Caco-2 (cell line): ENCODE results near the gene FUT9. TPM values are rescaled to one million over a fixed set of nuclear protein-coding genes. Genes with fewer than 3 reads are reported as not detected.

Source experiments
- BruUV-seq: library from RNA; stranded (reverse); fragments of 400-500 nt; replicated peaks from 2 replicates; lab custom pipeline; 2021; lab: Mats Ljungman, UMichigan
- CTCF ChIA-PET: fragments of 300-600 bp; sonication (Branson Sonifier 250); formaldehyde crosslinking; loops from one replicate; lab custom pipeline; 2022; ENCODE audit warnings: antibody characterized with exemption; lab: Charles Lee
- POLR2A ChIA-PET: fragments of 300-600 bp; sonication (Branson Sonifier 250); formaldehyde crosslinking; loops from one replicate; lab custom pipeline; 2022; ENCODE audit warnings: antibody characterized with exemption; lab: Charles Lee
- DNase-seq, 2 experiments: peaks; one replicate each; pipeline versions ENCODE4 v3.0.0 to v3.0.0-alpha.2; 2020 to 2022
- H3K27me3 ChIP-seq: replicated peaks from 2 replicates; pipeline ENCODE4 v1.6.0; 2011; ENCODE audit warnings: low read length; ENCODE audit not compliant: control insufficient read depth, insufficient read depth
- H3K36me3 ChIP-seq: 2 replicates; pipeline ENCODE4 v1.5.1; 2011; ENCODE audit warnings: low read length; ENCODE audit not compliant: control insufficient read depth, insufficient read depth
- H3K4me1 ChIP-seq: fragments of 250-450 bp; sonication (Bioruptor Pico); 2 replicates; pipeline ENCODE4 v1.5.1; 2020; ENCODE audit warnings: mild to moderate bottlenecking
- H3K4me3 ChIP-seq: 2 replicates; pipeline ENCODE4 v1.5.1; 2011; ENCODE audit warnings: low read depth, mild to moderate bottlenecking, control low read depth, low read length
- H3K9me3 ChIP-seq: fragments of 250-450 bp; sonication (Bioruptor Pico); 2 replicates; pipeline ENCODE4 v1.5.1; 2020; ENCODE audit warnings: mild to moderate bottlenecking, moderate library complexity
- H3K27ac Mint-ChIP-seq: one replicate; pipeline ENCODE4 v1.8.0; 2022; ENCODE audit warnings: mixed read lengths; ENCODE audit not compliant: unreplicated experiment
- H3K27me3 Mint-ChIP-seq: one replicate; pipeline ENCODE4 v1.8.0; 2022; ENCODE audit warnings: mixed read lengths; ENCODE audit not compliant: insufficient read depth, unreplicated experiment
- H3K36me3 Mint-ChIP-seq: one replicate; pipeline ENCODE4 v1.8.0; 2022; ENCODE audit warnings: mild to moderate bottlenecking, mixed read lengths; ENCODE audit not compliant: insufficient read depth, unreplicated experiment
- H3K4me1 Mint-ChIP-seq: one replicate; pipeline ENCODE4 v1.8.0; 2022; ENCODE audit warnings: low read depth, mixed read lengths; ENCODE audit not compliant: unreplicated experiment
- H3K4me3 Mint-ChIP-seq: one replicate; pipeline ENCODE4 v1.8.0; 2022; ENCODE audit warnings: mild to moderate bottlenecking, moderate library complexity, mixed read lengths; ENCODE audit not compliant: unreplicated experiment
- H3K9me3 Mint-ChIP-seq: one replicate; pipeline ENCODE4 v1.8.0; 2022; ENCODE audit warnings: mixed read lengths; ENCODE audit not compliant: unreplicated experiment
- intact Hi-C: fragments of 100-400 bp; cut with micrococcal nuclease; formaldehyde crosslinking; loops from one replicate; pipeline ENCODE4 v1.10.0; 2022; ENCODE audit not compliant: unreplicated experiment
- total RNA-seq: library from RNA; stranded (reverse); gene quantifications from 2 replicates; pipeline ENCODE4 v1.2.3, GENCODE V29; 2022
- TF ChIP-seq, protein P1 (sequence below), 2 experiments: fragments of 200-600 bp in 1 of 2; IDR thresholded peaks; 1 replicate in 1 of 2; 2 replicates in 1 of 2; pipeline versions ENCODE4 v1.5.1 to v1.8.0; 2011 to 2022; ENCODE audit warnings: antibody characterized with exemption in 1 of 2, control low read depth in 1 of 2, inconsistent platforms in 1 of 2, low read depth in 1 of 2, low read length in 1 of 2, mild to moderate bottlenecking in 1 of 2, moderate library complexity in 1 of 2; ENCODE audit not compliant: insufficient read depth in 1 of 2, severe bottlenecking in 1 of 2, unreplicated experiment in 1 of 2

The FUT9 gene
- total RNA-seq, 1 experiment from 2014 or later: 0.11 TPM

DNA sequence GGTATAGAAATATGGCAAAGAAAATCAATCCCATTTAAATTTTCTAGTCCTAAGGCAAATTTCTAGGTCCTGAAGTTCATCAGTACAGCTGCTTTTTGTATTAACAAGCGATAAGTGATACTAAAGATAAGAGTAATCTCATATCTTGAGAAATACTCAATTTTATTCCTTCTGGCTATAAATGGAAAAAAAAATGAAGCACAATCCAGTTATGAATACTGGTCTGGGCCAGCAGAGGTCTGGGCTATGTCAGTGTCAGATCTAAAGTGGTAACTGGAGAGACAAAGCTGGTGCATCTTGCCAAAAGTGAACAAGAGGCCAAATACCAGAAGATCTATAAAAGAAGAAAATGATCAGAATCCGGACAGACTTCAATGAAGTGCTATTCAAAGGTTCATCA is 126.4 kb downstream of the FUT9 start:
- no peak overlapping the region for H3K27ac Mint-ChIP-seq
- CTCF ChIA-PET: no interaction called here
- H3K27me3 Mint-ChIP-seq: no peaks in the 10 kb centered on the region

DNA sequence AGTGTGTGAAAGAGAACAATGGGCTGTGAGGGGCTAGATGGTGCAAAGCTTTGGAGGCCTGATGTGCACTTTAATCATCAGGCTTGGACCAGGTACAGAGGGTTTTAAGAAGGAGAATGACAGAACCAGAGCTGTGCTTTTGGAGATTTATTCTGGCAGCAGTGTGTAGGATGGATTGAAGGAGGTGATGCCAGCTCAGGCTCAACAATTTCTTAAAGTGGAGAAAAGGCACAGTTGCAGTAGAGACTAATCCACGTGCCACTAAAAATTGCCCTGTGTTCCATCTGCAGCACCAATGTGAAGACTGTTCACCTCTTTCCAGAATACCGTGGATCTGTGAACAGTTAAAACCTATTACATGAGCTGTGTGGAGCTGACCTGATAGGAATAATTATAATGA is 134.7 kb downstream of the FUT9 start:
- Histone ChIP-seq H3K9me3 (no peaks in the 10 kb centered on the region), H3K27me3 (no peaks in the 10 kb centered on the region), H3K4me3 (no peak overlapping the region), H3K4me1 (no peaks in the 10 kb centered on the region), H3K36me3 (no peaks in the 10 kb centered on the region)
- no TSS peak for BruUV-seq
- no peaks in the 10 kb centered on the region for H3K36me3 Mint-ChIP-seq
- ChIA-PET CTCF (no interaction called here), POLR2A (interaction anchor here (0.6 kb wide), 1 partner anchor 354 kb away, joined by 3 read pairs; no protein-coding TSS in a partner anchor)
- no peaks in the 10 kb centered on the region for H3K4me1 Mint-ChIP-seq
- TF ChIP-seq, protein P1, sequence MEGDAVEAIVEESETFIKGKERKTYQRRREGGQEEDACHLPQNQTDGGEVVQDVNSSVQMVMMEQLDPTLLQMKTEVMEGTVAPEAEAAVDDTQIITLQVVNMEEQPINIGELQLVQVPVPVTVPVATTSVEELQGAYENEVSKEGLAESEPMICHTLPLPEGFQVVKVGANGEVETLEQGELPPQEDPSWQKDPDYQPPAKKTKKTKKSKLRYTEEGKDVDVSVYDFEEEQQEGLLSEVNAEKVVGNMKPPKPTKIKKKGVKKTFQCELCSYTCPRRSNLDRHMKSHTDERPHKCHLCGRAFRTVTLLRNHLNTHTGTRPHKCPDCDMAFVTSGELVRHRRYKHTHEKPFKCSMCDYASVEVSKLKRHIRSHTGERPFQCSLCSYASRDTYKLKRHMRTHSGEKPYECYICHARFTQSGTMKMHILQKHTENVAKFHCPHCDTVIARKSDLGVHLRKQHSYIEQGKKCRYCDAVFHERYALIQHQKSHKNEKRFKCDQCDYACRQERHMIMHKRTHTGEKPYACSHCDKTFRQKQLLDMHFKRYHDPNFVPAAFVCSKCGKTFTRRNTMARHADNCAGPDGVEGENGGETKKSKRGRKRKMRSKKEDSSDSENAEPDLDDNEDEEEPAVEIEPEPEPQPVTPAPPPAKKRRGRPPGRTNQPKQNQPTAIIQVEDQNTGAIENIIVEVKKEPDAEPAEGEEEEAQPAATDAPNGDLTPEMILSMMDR (IDR thresholded peaks at IDR 0.05; ENCODE audit: insufficient read depth in 1 of 2, low read depth in 1 of 2, low read length in 1 of 2, severe bottlenecking in 1 of 2, unreplicated experiment in 1 of 2): no peak
- H3K27ac Mint-ChIP-seq: no peak overlapping the region
- no peaks in the 10 kb centered on the region for H3K9me3 Mint-ChIP-seq
- no peak overlapping the region for H3K4me3 Mint-ChIP-seq
- intact Hi-C loops: no loop called here
- H3K27me3 Mint-ChIP-seq: no peaks in the 10 kb centered on the region
- DNase-seq: no peak

More for the DNA sequence above, 126.4 kb downstream of the FUT9 start:
- TF ChIP-seq, protein P1 (IDR thresholded peaks at IDR 0.05; ENCODE audit: insufficient read depth in 1 of 2, low read depth in 1 of 2, low read length in 1 of 2, severe bottlenecking in 1 of 2, unreplicated experiment in 1 of 2): no peak
- peaks cover 14% of the 10 kb centered on the region for H3K9me3 Mint-ChIP-seq
- peaks cover 5% of the 10 kb centered on the region for H3K36me3 Mint-ChIP-seq
- H3K36me3 ChIP-seq: no peaks in the 10 kb centered on the region
- POLR2A ChIA-PET: no interaction called here
- peaks cover 4% of the 10 kb centered on the region; the same call in 1 of the 2 replicates for H3K4me1 ChIP-seq
- H3K4me3 ChIP-seq: no peak overlapping the region
- no TSS peak for BruUV-seq
- H3K4me1 Mint-ChIP-seq: peaks cover 7% of the 10 kb centered on the region
- no peak overlapping the region for H3K4me3 Mint-ChIP-seq
- no peak for DNase-seq
- no peaks in the 10 kb centered on the region for H3K9me3 ChIP-seq
- intact Hi-C loops: no loop called here
- H3K27me3 ChIP-seq: no peaks in the 10 kb centered on the region

DNA sequence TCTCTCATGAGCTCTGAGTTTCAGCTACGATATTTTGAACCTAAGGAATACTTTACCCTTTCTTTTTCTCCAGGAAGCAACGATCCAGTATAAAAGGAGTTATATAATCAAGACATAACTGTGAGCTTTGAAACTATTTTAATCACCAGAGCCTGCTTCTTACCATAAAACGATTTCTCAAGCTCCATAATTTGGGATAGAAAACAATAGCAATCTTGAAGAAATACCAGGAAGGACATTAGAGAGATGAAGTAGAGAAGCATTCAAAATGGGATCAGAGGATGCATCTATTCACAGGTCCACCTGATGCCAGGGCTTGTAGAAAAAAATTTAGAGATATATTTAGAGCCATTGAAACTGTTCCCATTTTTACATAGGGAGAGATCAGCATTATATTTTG is 135.9 kb downstream of the FUT9 start:
- H3K36me3 ChIP-seq: no peaks in the 10 kb centered on the region
- no TSS peak for BruUV-seq
- H3K4me3 ChIP-seq: no peak overlapping the region
- H3K4me1 Mint-ChIP-seq: no peaks in the 10 kb centered on the region
- TF ChIP-seq, protein P1 (IDR thresholded peaks at IDR 0.05; ENCODE audit: insufficient read depth in 1 of 2, low read depth in 1 of 2, low read length in 1 of 2, severe bottlenecking in 1 of 2, unreplicated experiment in 1 of 2): no peak
- H3K9me3 ChIP-seq: no peaks in the 10 kb centered on the region
- no peak overlapping the region for H3K4me3 Mint-ChIP-seq
- intact Hi-C loops: no loop called here
- no peak overlapping the region for H3K27ac Mint-ChIP-seq
- CTCF ChIA-PET: no interaction called here
- no peak for DNase-seq
- POLR2A ChIA-PET: no interaction called here
- no peaks in the 10 kb centered on the region for H3K36me3 Mint-ChIP-seq
- H3K9me3 Mint-ChIP-seq: no peaks in the 10 kb centered on the region
- no peaks in the 10 kb centered on the region for H3K4me1 ChIP-seq
- no peaks in the 10 kb centered on the region for H3K27me3 ChIP-seq
- no peaks in the 10 kb centered on the region for H3K27me3 Mint-ChIP-seq
